ENCODE measurements around the gene ADAM15.

ADAM15 gene

DNA sequence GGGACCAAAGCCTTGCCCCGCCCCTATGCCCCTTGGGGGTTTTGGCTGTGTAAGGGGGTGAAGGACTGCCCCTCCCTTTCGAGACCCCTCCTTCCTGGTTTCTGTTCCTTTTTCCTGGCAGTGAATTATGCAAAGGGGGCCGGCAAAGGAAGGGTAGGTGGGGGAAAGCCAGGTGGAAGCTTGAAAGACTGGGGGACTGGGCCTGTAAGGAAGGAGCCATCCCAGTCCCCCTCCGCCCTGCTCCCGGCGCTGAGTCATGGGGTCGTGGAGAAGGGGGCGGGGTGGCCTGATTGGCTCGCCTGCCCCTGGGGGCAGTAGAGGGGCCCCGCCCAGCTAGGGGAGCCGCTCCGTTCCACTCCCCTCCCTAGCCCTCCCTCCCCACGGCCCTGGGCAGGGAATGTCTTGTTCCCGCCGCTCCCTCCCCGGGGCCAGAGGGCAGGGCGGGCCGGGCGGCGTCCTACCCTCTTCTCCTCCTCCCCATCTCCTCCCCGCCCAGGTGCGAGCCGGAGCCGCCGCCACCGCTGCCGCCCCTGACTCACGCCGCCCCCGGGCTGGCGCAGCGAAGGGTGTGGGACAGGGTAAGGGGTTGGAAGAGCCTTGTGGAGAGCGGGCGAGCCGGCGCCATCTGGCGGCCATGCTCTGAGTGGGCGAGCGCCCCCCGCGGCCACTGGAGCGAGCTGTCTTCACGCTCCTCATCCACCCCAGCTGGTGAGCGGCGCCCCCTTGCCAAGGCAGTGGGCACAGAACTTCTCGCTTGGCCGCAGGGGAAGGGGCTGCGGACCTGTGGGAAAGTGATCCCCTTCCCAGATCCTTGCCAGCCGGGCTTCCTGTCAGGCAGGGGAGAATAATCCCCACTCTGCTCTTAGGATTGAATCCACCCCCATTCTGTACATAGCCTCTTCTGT lies 33.8 kb upstream of the ADAM15 start (continued):
- TF ChIP-seq, protein P1, sequence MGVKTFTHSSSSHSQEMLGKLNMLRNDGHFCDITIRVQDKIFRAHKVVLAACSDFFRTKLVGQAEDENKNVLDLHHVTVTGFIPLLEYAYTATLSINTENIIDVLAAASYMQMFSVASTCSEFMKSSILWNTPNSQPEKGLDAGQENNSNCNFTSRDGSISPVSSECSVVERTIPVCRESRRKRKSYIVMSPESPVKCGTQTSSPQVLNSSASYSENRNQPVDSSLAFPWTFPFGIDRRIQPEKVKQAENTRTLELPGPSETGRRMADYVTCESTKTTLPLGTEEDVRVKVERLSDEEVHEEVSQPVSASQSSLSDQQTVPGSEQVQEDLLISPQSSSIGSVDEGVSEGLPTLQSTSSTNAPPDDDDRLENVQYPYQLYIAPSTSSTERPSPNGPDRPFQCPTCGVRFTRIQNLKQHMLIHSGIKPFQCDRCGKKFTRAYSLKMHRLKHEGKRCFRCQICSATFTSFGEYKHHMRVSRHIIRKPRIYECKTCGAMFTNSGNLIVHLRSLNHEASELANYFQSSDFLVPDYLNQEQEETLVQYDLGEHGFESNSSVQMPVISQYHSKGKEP (tag by site-specific recombination; IDR thresholded peaks at IDR 0.05): no peak
- peak; percentile 95 for TF ChIP-seq ZBTB17 (tag by site-specific recombination; IDR thresholded peaks at IDR 0.05)
- no peak for TF ChIP-seq ZNF830 (tag by site-specific recombination; IDR thresholded peaks at IDR 0.05; ENCODE audit: low read depth)
- no peak for TF ChIP-seq ZNF175 (tag by site-specific recombination; IDR thresholded peaks at IDR 0.05)
- TF ChIP-seq GLIS1 (tag by site-specific recombination; IDR thresholded peaks at IDR 0.05): peak; percentile 93
- no peak for TF ChIP-seq ZFP69B (tag by site-specific recombination; IDR thresholded peaks at IDR 0.05)
- TF ChIP-seq IKZF3 (tag by site-specific recombination; IDR thresholded peaks at IDR 0.05): peak; percentile 93
- peak; percentile 99 for TF ChIP-seq ZEB2 (tag by site-specific recombination; IDR thresholded peaks at IDR 0.05)
- no peak for TF ChIP-seq ZBTB1 (tag by site-specific recombination; IDR thresholded peaks at IDR 0.05)
- TF ChIP-seq ZNF629 (tag by site-specific recombination; IDR thresholded peaks at IDR 0.05): peak; percentile 85
- no peak for TF ChIP-seq ZNF23 (tag by site-specific recombination; IDR thresholded peaks at IDR 0.05; ENCODE audit: borderline replicate concordance)
- no peak for TF ChIP-seq ZNF707 (tag by site-specific recombination; IDR thresholded peaks at IDR 0.05)
- no peak for TF ChIP-seq ZNF621 (tag by site-specific recombination; IDR thresholded peaks at IDR 0.05)
- TF ChIP-seq ZNF664 (tag by site-specific recombination; IDR thresholded peaks at IDR 0.05): no peak
- TF ChIP-seq SCRT2 (tag by site-specific recombination; IDR thresholded peaks at IDR 0.05): peak; percentile 64; the same call in 1 of the 2 replicates
- TF ChIP-seq, protein P2, sequence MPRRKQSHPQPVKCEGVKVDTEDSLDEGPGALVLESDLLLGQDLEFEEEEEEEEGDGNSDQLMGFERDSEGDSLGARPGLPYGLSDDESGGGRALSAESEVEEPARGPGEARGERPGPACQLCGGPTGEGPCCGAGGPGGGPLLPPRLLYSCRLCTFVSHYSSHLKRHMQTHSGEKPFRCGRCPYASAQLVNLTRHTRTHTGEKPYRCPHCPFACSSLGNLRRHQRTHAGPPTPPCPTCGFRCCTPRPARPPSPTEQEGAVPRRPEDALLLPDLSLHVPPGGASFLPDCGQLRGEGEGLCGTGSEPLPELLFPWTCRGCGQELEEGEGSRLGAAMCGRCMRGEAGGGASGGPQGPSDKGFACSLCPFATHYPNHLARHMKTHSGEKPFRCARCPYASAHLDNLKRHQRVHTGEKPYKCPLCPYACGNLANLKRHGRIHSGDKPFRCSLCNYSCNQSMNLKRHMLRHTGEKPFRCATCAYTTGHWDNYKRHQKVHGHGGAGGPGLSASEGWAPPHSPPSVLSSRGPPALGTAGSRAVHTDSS (tag by site-specific recombination; IDR thresholded peaks at IDR 0.05): no peak
- TF ChIP-seq, protein P3, sequence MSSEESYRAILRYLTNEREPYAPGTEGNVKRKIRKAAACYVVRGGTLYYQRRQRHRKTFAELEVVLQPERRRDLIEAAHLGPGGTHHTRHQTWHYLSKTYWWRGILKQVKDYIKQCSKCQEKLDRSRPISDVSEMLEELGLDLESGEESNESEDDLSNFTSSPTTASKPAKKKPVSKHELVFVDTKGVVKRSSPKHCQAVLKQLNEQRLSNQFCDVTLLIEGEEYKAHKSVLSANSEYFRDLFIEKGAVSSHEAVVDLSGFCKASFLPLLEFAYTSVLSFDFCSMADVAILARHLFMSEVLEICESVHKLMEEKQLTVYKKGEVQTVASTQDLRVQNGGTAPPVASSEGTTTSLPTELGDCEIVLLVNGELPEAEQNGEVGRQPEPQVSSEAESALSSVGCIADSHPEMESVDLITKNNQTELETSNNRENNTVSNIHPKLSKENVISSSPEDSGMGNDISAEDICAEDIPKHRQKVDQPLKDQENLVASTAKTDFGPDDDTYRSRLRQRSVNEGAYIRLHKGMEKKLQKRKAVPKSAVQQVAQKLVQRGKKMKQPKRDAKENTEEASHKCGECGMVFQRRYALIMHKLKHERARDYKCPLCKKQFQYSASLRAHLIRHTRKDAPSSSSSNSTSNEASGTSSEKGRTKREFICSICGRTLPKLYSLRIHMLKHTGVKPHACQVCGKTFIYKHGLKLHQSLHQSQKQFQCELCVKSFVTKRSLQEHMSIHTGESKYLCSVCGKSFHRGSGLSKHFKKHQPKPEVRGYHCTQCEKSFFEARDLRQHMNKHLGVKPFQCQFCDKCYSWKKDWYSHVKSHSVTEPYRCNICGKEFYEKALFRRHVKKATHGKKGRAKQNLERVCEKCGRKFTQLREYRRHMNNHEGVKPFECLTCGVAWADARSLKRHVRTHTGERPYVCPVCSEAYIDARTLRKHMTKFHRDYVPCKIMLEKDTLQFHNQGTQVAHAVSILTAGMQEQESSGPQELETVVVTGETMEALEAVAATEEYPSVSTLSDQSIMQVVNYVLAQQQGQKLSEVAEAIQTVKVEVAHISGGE (tag by site-specific recombination; conservative IDR thresholded peaks at IDR 0.05; ENCODE audit: low read depth): peak; percentile 47
- TF ChIP-seq, protein P4, sequence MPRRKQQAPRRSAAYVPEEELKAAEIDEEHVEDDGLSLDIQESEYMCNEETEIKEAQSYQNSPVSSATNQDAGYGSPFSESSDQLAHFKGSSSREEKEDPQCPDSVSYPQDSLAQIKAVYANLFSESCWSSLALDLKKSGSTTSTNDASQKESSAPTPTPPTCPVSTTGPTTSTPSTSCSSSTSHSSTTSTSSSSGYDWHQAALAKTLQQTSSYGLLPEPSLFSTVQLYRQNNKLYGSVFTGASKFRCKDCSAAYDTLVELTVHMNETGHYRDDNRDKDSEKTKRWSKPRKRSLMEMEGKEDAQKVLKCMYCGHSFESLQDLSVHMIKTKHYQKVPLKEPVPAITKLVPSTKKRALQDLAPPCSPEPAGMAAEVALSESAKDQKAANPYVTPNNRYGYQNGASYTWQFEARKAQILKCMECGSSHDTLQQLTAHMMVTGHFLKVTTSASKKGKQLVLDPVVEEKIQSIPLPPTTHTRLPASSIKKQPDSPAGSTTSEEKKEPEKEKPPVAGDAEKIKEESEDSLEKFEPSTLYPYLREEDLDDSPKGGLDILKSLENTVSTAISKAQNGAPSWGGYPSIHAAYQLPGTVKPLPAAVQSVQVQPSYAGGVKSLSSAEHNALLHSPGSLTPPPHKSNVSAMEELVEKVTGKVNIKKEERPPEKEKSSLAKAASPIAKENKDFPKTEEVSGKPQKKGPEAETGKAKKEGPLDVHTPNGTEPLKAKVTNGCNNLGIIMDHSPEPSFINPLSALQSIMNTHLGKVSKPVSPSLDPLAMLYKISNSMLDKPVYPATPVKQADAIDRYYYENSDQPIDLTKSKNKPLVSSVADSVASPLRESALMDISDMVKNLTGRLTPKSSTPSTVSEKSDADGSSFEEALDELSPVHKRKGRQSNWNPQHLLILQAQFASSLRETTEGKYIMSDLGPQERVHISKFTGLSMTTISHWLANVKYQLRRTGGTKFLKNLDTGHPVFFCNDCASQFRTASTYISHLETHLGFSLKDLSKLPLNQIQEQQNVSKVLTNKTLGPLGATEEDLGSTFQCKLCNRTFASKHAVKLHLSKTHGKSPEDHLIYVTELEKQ (tag by site-specific recombination; IDR thresholded peaks at IDR 0.05; ENCODE audit: borderline replicate concordance): 0 out of 2 replicates have a peak, but pooled peaks have one; percentile 5
- TF ChIP-seq ZFP41 (tag by site-specific recombination; IDR thresholded peaks at IDR 0.05; ENCODE audit: borderline replicate concordance): no peak
- TF ChIP-seq ZNF544 (tag by site-specific recombination; IDR thresholded peaks at IDR 0.05): no peak
- TF ChIP-seq ZNF302 (tag by site-specific recombination; IDR thresholded peaks at IDR 0.05; ENCODE audit: low read depth): 0 out of 2 replicates have a peak, but pooled peaks have one; percentile 23
- TF ChIP-seq ZNF140 (tag by site-specific recombination; IDR thresholded peaks at IDR 0.05): no peak
- TF ChIP-seq ZNF433 (tag by site-specific recombination; IDR thresholded peaks at IDR 0.05; ENCODE audit: low read depth): no peak
- no peak for TF ChIP-seq ZNF530 (tag by site-specific recombination; IDR thresholded peaks at IDR 0.05; ENCODE audit: low read depth)
- TF ChIP-seq ZIC2 (tag by site-specific recombination; IDR thresholded peaks at IDR 0.05): peak; percentile 79
- TF ChIP-seq, protein P5, sequence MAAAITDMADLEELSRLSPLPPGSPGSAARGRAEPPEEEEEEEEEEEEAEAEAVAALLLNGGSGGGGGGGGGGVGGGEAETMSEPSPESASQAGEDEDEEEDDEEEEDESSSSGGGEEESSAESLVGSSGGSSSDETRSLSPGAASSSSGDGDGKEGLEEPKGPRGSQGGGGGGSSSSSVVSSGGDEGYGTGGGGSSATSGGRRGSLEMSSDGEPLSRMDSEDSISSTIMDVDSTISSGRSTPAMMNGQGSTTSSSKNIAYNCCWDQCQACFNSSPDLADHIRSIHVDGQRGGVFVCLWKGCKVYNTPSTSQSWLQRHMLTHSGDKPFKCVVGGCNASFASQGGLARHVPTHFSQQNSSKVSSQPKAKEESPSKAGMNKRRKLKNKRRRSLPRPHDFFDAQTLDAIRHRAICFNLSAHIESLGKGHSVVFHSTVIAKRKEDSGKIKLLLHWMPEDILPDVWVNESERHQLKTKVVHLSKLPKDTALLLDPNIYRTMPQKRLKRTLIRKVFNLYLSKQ (tag by site-specific recombination; IDR thresholded peaks at IDR 0.05; ENCODE audit: borderline replicate concordance): no peak
- TF ChIP-seq ZNF266 (tag by site-specific recombination; IDR thresholded peaks at IDR 0.05; ENCODE audit: low read depth): no peak
- TF ChIP-seq ZNF155 (tag by site-specific recombination; IDR thresholded peaks at IDR 0.05): no peak

All from HEK293 (cell line).